Lung (tissue), 12 donors: ENCODE measurements around the gene SEC61B. TPM values are rescaled to one million over a fixed set of nuclear protein-coding genes. Genes with fewer than 3 reads are reported as not detected.

ENCODE experiments used
- ATAC-seq: fragments of 200-7000 bp; cut with Tn5 transposase; one replicate; pipeline ENCODE4 v1.9.1; 2020; ENCODE audit warnings: moderate number of reproducible peaks; ENCODE audit not compliant: insufficient read depth, low FRiP score
- DNase-seq, 3 donors: peaks; one replicate each; pipeline ENCODE4 v3.0.0-alpha.2; 2013 to 2017
- H3K27ac ChIP-seq, 2 donors: one replicate each; pipeline ENCODE4 v1.5.1; 2013; ENCODE audit warnings: mild to moderate bottlenecking in 2 of 2, moderate library complexity in 2 of 2, control low read depth in 1 of 2, inconsistent platforms in 1 of 2, low read depth in 1 of 2, low read length in 1 of 2
- H3K27me3 ChIP-seq, 3 donors: one replicate each; pipeline ENCODE4 v1.5.1; 2013; ENCODE audit warnings: low read length in 2 of 3; ENCODE audit not compliant: control insufficient read depth in 3 of 3, insufficient read depth in 3 of 3
- H3K36me3 ChIP-seq, 4 donors: one replicate each; pipeline ENCODE4 v1.5.1; 2013; ENCODE audit warnings: low read length in 4 of 4, mild to moderate bottlenecking in 1 of 4, moderate library complexity in 1 of 4; ENCODE audit not compliant: control insufficient read depth in 4 of 4, insufficient read depth in 4 of 4
- H3K4me1 ChIP-seq, 5 donors: one replicate each; pipeline ENCODE4 v1.5.1; 2013; ENCODE audit warnings: low read length in 5 of 5, mild to moderate bottlenecking in 2 of 5, moderate library complexity in 1 of 5; ENCODE audit not compliant: control insufficient read depth in 5 of 5, insufficient read depth in 5 of 5
- H3K4me3 ChIP-seq: one replicate; pipeline ENCODE4 v1.5.1; 2013; ENCODE audit warnings: mild to moderate bottlenecking, control low read depth, moderate library complexity
- H3K9ac ChIP-seq, 2 donors: one replicate each; pipeline ENCODE4 v1.5.1; 2013; ENCODE audit warnings: low read length in 2 of 2, control low read depth in 1 of 2; ENCODE audit not compliant: insufficient read depth in 1 of 2
- H3K9me3 ChIP-seq, 4 donors: one replicate each; pipeline ENCODE4 v1.5.1; 2013; ENCODE audit warnings: low read length in 3 of 4, mild to moderate bottlenecking in 1 of 4, moderate library complexity in 1 of 4; ENCODE audit not compliant: control insufficient read depth in 4 of 4, insufficient read depth in 3 of 4
- CTCF ChIP-seq: IDR thresholded peaks from 2 replicates; pipeline ENCODE4 v1.5.1; 2012; ENCODE audit warnings: mild to moderate bottlenecking; ENCODE audit errors: control extremely low read depth, extremely low read depth
- WGBS, 2 donors: extraction: QIAGEN DNeasy Blood & Tissue Kit; methylation state at CpG; one replicate each; pipeline ENCODE4 v1.1.7; 2013; 5-methylcytosine and 5-hydroxymethylcytosine counted together
- polyA plus RNA-seq, 2 donors: library from polyadenylated mRNA; stranded (reverse); fragments of 200-250 nt; gene quantifications; one replicate each; pipeline ENCODE4 v1.2.1, GENCODE V29; 2013
- total RNA-seq, 2 donors: library from RNA; depleted of rRNA in 1 of 2; stranded (reverse); fragments of >200 nt in 1 of 2; gene quantifications; one replicate each; pipeline ENCODE4 v1.2.1, GENCODE V29; 2014 to 2021
- donor health status: control.
- donor health status: control.
- donor health status: Bipolar disorder and iron deficiency.
- donor health status: healthy.
- donor health status: DM: yes; HTN: yes; CAD: no.

SEC61B gene
- total and polyA plus RNA-seq, 4 donors = 35.9 to 516 (median 267) TPM

DNA sequence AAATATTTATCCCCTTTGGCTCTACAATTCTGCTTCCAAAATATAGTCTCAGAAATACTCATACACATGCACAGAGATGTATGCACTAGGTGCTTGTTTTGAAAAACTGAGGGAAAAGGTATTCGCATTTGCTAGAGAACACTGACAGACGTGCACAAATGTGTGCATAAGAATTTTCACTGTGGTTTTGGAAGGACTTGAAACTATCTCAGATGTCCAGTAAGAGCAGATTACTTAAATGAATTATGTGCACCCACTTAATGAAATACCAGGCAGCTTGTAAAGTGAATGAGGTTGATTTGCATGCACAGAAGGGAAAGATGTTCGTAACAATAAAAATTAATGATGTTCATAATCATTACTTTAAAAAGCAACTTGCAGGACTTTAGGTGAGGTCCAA is 48.4 kb downstream of the SEC61B start:
- Histone ChIP-seq H3K9me3 (no peaks in the 10 kb centered on the region), H3K9ac (no peak overlapping the region), H3K36me3 (no peaks in the 10 kb centered on the region), H3K4me3 (no peak overlapping the region), H3K27me3 (peaks cover 0 to 6% (median 0%) of the 10 kb centered on the region in 3 donors), H3K4me1 (no peaks in the 10 kb centered on the region), H3K27ac (no peak overlapping the region)
- 64 to 66% methylated on average over 3 of the region's 3 CpGs for WGBS, 2 donors
- ATAC-seq (no peak), DNase-seq (no peak)
- no peak for TF ChIP-seq CTCF

- H3K27me3 ChIP-seq = no peaks in the 10 kb centered on the region
- TF ChIP-seq CTCF = no peak
- DNase-seq (no peak), ATAC-seq (no peak)
- no peak overlapping the region for H3K9ac ChIP-seq
- H3K27ac ChIP-seq = no peak overlapping the region
- no peak overlapping the region for H3K4me3 ChIP-seq
- no peaks in the 10 kb centered on the region for H3K9me3 ChIP-seq
- no peaks in the 10 kb centered on the region for H3K4me1 ChIP-seq
- H3K36me3 ChIP-seq = no peaks in the 10 kb centered on the region
These were observed 50.8 kb downstream of the SEC61B start for GRCh38 chr9:99272836-99273235.

GRCh38 chr9:99274016-99274415 is 51.9 kb downstream of the SEC61B start:
- Histone ChIP-seq H3K27ac (no peak overlapping the region), H3K9me3 (no peaks in the 10 kb centered on the region), H3K4me3 (no peak overlapping the region), H3K36me3 (no peaks in the 10 kb centered on the region), H3K27me3 (no peaks in the 10 kb centered on the region), H3K9ac (no peak overlapping the region), H3K4me1 (no peaks in the 10 kb centered on the region)
- ATAC-seq (no peak), DNase-seq (no peak)
- no peak for TF ChIP-seq CTCF
- WGBS, 2 donors = 88 to 92% methylated on average over 5 of the region's 5 CpGs

DNA sequence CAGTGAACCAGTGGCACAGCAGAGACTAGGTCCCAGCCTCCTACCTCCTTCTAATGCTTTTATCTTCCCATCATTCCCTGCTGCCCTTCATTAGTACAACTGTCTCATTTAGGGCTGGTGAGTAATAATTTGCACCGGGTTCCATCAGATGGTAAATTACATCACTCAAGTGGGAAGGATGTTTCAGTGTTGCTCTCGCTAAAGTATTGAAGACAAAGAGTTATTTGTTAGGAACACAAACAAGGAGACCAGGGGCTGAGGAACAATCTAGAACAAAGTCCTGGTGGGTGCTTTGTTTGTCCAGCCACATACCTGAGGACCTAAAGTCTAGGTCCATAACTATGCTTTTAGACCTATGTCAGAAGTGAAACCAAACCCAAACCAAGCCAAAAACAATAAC is 52.4 kb downstream of the SEC61B start:
- 48% methylated on average over 2 of the region's 2 CpGs for WGBS, 2 donors
- no peaks in the 10 kb centered on the region for H3K4me1 ChIP-seq
- H3K9ac ChIP-seq = no peak overlapping the region
- H3K4me3 ChIP-seq = no peak overlapping the region
- no peaks in the 10 kb centered on the region for H3K27me3 ChIP-seq
- DNase-seq = no peak
- TF ChIP-seq CTCF = no peak
- H3K36me3 ChIP-seq = no peaks in the 10 kb centered on the region
- no peaks in the 10 kb centered on the region for H3K9me3 ChIP-seq
- no peak for ATAC-seq
- no peak overlapping the region for H3K27ac ChIP-seq
